Natural killer cell (primary cell): Measurements from ENCODE around the gene RTKN. TPM values are rescaled to one million over a fixed set of nuclear protein-coding genes. Genes with fewer than 3 reads are reported as not detected.

Experiments used
- ATAC-seq, 3 donors: fragments of 150-1000 bp in 2 of 3; fragments of 200-7000 bp in 1 of 3; cut with Tn5 transposase; 1 replicate in 1 of 3; 2 replicates in 2 of 3; pipeline ENCODE4 v1.10.0; 2021; ENCODE audit warnings: mild to moderate bottlenecking in 2 of 3, moderate library complexity in 2 of 3
- DNase-seq, 2 donors: peaks; one replicate each; pipeline versions ENCODE4 v3.0.0 to v3.0.0-alpha.2; 2013 to 2021; ENCODE audit warnings: mixed read lengths in 1 of 2
- H3K27ac ChIP-seq: one replicate; pipeline ENCODE4 v1.5.1; 2013; ENCODE audit warnings: mild to moderate bottlenecking, low read length
- H3K27me3 ChIP-seq: one replicate; pipeline ENCODE4 v1.6.1; 2013; ENCODE audit warnings: low read length; ENCODE audit not compliant: control insufficient read depth, insufficient read depth
- H3K36me3 ChIP-seq: one replicate; pipeline ENCODE4 v1.6.1; 2013; ENCODE audit warnings: low read length; ENCODE audit not compliant: control insufficient read depth, insufficient read depth
- H3K4me1 ChIP-seq: one replicate; pipeline ENCODE4 v1.6.1; 2013; ENCODE audit warnings: low read length; ENCODE audit not compliant: control insufficient read depth, insufficient read depth
- H3K4me3 ChIP-seq: one replicate; pipeline ENCODE4 v1.5.1; 2013; ENCODE audit warnings: low read length
- H3K9me3 ChIP-seq: one replicate; pipeline ENCODE4 v1.6.1; 2013; ENCODE audit warnings: low read length; ENCODE audit not compliant: control insufficient read depth, insufficient read depth
- H3K27ac Mint-ChIP-seq, 2 donors: one replicate each; pipeline ENCODE4 v1.8.0; 2022; ENCODE audit warnings: mild to moderate bottlenecking in 2 of 2, mixed read lengths in 2 of 2, moderate library complexity in 1 of 2
- H3K27me3 Mint-ChIP-seq, 2 donors: one replicate each; pipeline ENCODE4 v1.8.0; 2022; ENCODE audit warnings: low read depth in 2 of 2, mixed read lengths in 2 of 2
- H3K36me3 Mint-ChIP-seq: one replicate; pipeline ENCODE4 v1.8.0; 2022; ENCODE audit warnings: mixed read lengths
- H3K4me1 Mint-ChIP-seq, 2 donors: one replicate each; pipeline ENCODE4 v1.8.0; 2022; ENCODE audit warnings: mixed read lengths in 2 of 2
- H3K4me3 Mint-ChIP-seq: one replicate; pipeline ENCODE4 v1.8.0; 2022; ENCODE audit warnings: mild to moderate bottlenecking, moderate library complexity, mixed read lengths
- H3K9me3 Mint-ChIP-seq, 2 donors: one replicate each; pipeline ENCODE4 v1.8.0; 2022; ENCODE audit warnings: mixed read lengths in 2 of 2
- WGBS: methylation state at CpG from one replicate; pipeline ENCODE4 v1.1.7; 2013; ENCODE audit warnings: missing lambda C conversion rate; ENCODE audit not compliant: insufficient coverage; 5-methylcytosine and 5-hydroxymethylcytosine counted together
- intact Hi-C: fragments of 100-400 bp; cut with micrococcal nuclease; formaldehyde crosslinking; loops from one replicate; pipeline ENCODE4 v1.14.2; 2022
- total RNA-seq, 4 donors: library from RNA; stranded (reverse); fragments of 120-200 nt in 1 of 4; gene quantifications; one replicate each; pipeline versions ENCODE4 v1.2.3 to v1.2.4, GENCODE V29; 2013 to 2022
- TF ChIP-seq, protein P1 (sequence below): fragments of 200-600 bp; IDR thresholded peaks from one replicate; pipeline ENCODE4 v1.8.0; 2022; ENCODE audit warnings: antibody characterized with exemption

The RTKN gene
- total RNA-seq, 3 donors from 2014 or later (not counting 1 experiment from before 2014, with no cell fraction given), result 11.0 to 26.5 (median 15.1) TPM

DNA sequence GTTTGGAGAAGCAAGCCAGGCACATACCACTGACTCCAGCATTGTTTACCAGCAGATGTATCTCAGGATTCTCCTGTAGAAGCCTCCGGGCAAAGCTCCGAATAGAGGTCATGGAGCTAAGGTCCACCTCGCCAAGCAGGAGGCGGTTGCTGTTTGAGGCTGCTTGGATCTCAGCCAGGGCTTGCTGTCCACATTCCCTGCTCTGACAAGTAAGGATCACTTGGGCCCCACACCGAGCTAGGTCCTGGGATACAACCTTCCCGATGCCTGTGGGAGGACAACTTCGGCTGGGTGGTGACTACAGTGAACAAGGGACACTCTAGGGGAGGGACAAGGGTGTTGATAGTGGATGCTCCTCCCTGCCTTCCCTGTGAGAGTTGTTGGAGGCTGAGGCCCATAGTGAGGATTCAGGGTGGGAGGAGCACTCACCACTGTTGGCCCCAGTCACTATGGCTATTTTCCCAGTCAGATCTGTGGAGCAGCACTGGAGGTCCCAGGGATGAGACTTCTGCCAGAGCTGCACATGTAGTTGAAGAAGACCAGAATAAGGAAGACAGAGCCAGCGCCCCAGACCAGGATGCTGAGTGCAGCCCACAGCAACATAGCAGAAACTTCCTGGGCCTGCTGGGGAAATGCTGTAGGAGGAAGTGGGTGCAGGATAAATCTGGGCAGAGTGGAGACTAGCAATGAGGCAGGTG is 28.6 kb downstream of the RTKN start:
- TF ChIP-seq, protein P1, sequence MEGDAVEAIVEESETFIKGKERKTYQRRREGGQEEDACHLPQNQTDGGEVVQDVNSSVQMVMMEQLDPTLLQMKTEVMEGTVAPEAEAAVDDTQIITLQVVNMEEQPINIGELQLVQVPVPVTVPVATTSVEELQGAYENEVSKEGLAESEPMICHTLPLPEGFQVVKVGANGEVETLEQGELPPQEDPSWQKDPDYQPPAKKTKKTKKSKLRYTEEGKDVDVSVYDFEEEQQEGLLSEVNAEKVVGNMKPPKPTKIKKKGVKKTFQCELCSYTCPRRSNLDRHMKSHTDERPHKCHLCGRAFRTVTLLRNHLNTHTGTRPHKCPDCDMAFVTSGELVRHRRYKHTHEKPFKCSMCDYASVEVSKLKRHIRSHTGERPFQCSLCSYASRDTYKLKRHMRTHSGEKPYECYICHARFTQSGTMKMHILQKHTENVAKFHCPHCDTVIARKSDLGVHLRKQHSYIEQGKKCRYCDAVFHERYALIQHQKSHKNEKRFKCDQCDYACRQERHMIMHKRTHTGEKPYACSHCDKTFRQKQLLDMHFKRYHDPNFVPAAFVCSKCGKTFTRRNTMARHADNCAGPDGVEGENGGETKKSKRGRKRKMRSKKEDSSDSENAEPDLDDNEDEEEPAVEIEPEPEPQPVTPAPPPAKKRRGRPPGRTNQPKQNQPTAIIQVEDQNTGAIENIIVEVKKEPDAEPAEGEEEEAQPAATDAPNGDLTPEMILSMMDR, result no peak
- intact Hi-C loops, result no loop called here
- Histone ChIP-seq H3K4me1 (peaks cover 22% of the 10 kb centered on the region), H3K4me3 (no peak overlapping the region), H3K36me3 (no peaks in the 10 kb centered on the region), H3K27me3 (no peaks in the 10 kb centered on the region), H3K27ac (no peak overlapping the region), H3K9me3 (no peaks in the 10 kb centered on the region)
- H3K36me3 Mint-ChIP-seq, result no peaks in the 10 kb centered on the region
- no peak overlapping the region for H3K27ac Mint-ChIP-seq
- peak overlapping the region; percentile 85 for H3K4me3 Mint-ChIP-seq
- ATAC-seq (no peak), DNase-seq (no peak)
- H3K4me1 Mint-ChIP-seq, result peaks cover 5 to 18% of the 10 kb centered on the region in 2 donors
- no peaks in the 10 kb centered on the region for H3K9me3 Mint-ChIP-seq
- peaks cover 12% of the 10 kb centered on the region in 2 donors for H3K27me3 Mint-ChIP-seq
- 86% methylated on average over 8 of the region's 8 CpGs for WGBS

DNA sequence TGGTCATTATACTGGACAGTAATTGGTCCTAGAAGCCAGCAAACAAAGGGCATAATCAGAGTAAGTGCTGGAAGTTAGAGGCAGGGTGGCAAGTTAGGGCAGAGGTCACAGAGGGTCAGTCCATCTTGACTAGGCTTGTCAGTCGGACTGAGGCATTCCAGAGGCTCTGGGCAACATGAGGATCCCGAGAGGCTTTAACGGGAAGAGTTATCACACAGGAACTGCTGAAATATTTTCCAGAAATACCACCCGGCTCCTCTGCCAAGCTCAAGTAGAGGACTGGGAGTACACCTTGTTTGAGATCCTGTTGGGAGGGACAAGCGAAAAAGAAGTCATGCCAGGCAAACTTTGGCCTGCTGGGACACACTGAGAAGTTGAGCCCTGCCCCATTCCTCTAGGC is 34.1 kb downstream of the RTKN start:
- no peak overlapping the region for H3K27ac Mint-ChIP-seq
- H3K9me3 ChIP-seq, result no peaks in the 10 kb centered on the region
- no peak overlapping the region for H3K27ac ChIP-seq
- H3K4me3 ChIP-seq, result no peak overlapping the region
- 89% methylated on average over 5 of the region's 5 CpGs for WGBS
- intact Hi-C loops, result no loop called here
- DNase-seq (no peak), ATAC-seq (no peak)
- no peaks in the 10 kb centered on the region for H3K36me3 Mint-ChIP-seq
- H3K27me3 ChIP-seq, result no peaks in the 10 kb centered on the region
- no peaks in the 10 kb centered on the region for H3K9me3 Mint-ChIP-seq
- H3K4me1 ChIP-seq, result no peaks in the 10 kb centered on the region
- no peak overlapping the region for H3K4me3 Mint-ChIP-seq
- no peaks in the 10 kb centered on the region for H3K4me1 Mint-ChIP-seq
- H3K27me3 Mint-ChIP-seq, result peaks cover 7 to 14% of the 10 kb centered on the region in 2 donors
- no peaks in the 10 kb centered on the region for H3K36me3 ChIP-seq
- TF ChIP-seq, protein P1, result no peak

DNA sequence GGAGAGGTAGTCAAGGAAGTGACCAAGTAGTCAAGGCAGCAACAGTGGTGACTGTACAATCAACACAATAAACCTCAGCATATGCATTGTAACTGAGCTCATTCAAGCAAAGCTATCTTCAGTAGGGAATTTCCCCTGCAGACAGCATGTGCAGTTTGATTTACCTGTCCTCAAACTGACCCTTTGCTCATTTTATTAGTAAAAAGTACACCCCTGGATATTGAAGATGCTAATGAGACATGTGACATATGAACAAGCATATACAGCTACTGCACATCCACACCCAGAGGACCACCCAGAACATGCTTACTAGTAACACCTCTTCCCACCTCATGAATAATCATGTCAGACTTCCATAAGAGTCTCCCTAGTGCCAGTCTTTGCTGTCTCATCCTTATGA is 35.7 kb downstream of the RTKN start:
- ATAC-seq (peak in 1 of 3 donors; percentile 38), DNase-seq (no peak)
- Histone ChIP-seq H3K27me3 (no peaks in the 10 kb centered on the region), H3K27ac (no peak overlapping the region), H3K9me3 (no peaks in the 10 kb centered on the region), H3K4me3 (no peak overlapping the region), H3K36me3 (no peaks in the 10 kb centered on the region), H3K4me1 (no peaks in the 10 kb centered on the region)
- H3K4me1 Mint-ChIP-seq, result no peaks in the 10 kb centered on the region
- no peaks in the 10 kb centered on the region for H3K36me3 Mint-ChIP-seq
- intact Hi-C loops, result no loop called here
- no peak overlapping the region for H3K4me3 Mint-ChIP-seq
- TF ChIP-seq, protein P1, result no peak
- H3K27me3 Mint-ChIP-seq, result peaks cover 7 to 14% of the 10 kb centered on the region in 2 donors
- no peak overlapping the region for H3K27ac Mint-ChIP-seq
- H3K9me3 Mint-ChIP-seq, result no peaks in the 10 kb centered on the region

DNA sequence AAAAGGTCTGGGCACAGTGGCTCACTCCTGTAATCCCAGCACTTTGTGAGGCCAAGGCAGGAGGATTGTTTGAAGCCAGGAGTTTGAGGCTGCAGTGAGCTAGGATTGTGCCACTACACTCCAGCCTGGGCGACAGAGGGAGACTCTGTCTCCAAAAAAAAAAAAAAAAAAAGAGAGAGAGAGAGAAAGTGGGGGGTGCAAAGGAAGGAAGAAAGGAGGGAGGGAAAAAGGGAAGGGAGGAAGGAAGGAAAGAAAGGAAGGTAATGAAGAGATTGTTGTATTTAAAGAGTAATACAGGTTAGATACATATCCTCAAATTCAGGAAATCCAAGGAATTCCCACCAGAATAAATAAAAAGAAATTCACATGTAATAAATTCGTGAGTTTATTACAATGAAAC is 39.8 kb downstream of the RTKN start:
- no peak overlapping the region for H3K4me3 Mint-ChIP-seq
- H3K27ac ChIP-seq, result no peak overlapping the region
- no peaks in the 10 kb centered on the region for H3K36me3 ChIP-seq
- ATAC-seq (no peak), DNase-seq (no peak)
- no peaks in the 10 kb centered on the region for H3K36me3 Mint-ChIP-seq
- H3K4me1 ChIP-seq, result no peaks in the 10 kb centered on the region
- no peak overlapping the region for H3K27ac Mint-ChIP-seq
- H3K9me3 Mint-ChIP-seq, result no peaks in the 10 kb centered on the region
- TF ChIP-seq, protein P1, result no peak
- no peaks in the 10 kb centered on the region for H3K27me3 Mint-ChIP-seq
- H3K4me1 Mint-ChIP-seq, result no peaks in the 10 kb centered on the region
- no peaks in the 10 kb centered on the region for H3K27me3 ChIP-seq
- H3K9me3 ChIP-seq, result no peaks in the 10 kb centered on the region
- intact Hi-C loops, result no loop called here
- H3K4me3 ChIP-seq, result no peak overlapping the region
- 93% methylated on average over 1 of the region's 2 CpGs for WGBS
